Natural killer cell (primary cell): ENCODE measurements around the gene FAM171A2. TPM values are rescaled to one million over a fixed set of nuclear protein-coding genes. Genes with fewer than 3 reads are reported as not detected.
"Not testable (repeated sequence)": the region's sequence is repeated elsewhere in the genome, so short reads cannot be mapped to it uniquely, and the experiment has no call there.

Experiments
- ATAC-seq, 3 donors: fragments of 150-1000 bp in 2 of 3; fragments of 200-7000 bp in 1 of 3; cut with Tn5 transposase; 1 replicate in 1 of 3; 2 replicates in 2 of 3; pipeline ENCODE4 v1.10.0; 2021; ENCODE audit warnings: mild to moderate bottlenecking in 2 of 3, moderate library complexity in 2 of 3
- DNase-seq, 2 donors: peaks; one replicate each; pipeline versions ENCODE4 v3.0.0 to v3.0.0-alpha.2; 2013 to 2021; ENCODE audit warnings: mixed read lengths in 1 of 2
- H3K27ac ChIP-seq: one replicate; pipeline ENCODE4 v1.5.1; 2013; ENCODE audit warnings: mild to moderate bottlenecking, low read length
- H3K27me3 ChIP-seq: one replicate; pipeline ENCODE4 v1.6.1; 2013; ENCODE audit warnings: low read length; ENCODE audit not compliant: control insufficient read depth, insufficient read depth
- H3K36me3 ChIP-seq: one replicate; pipeline ENCODE4 v1.6.1; 2013; ENCODE audit warnings: low read length; ENCODE audit not compliant: control insufficient read depth, insufficient read depth
- H3K4me1 ChIP-seq: one replicate; pipeline ENCODE4 v1.6.1; 2013; ENCODE audit warnings: low read length; ENCODE audit not compliant: control insufficient read depth, insufficient read depth
- H3K4me3 ChIP-seq: one replicate; pipeline ENCODE4 v1.5.1; 2013; ENCODE audit warnings: low read length
- H3K9me3 ChIP-seq: one replicate; pipeline ENCODE4 v1.6.1; 2013; ENCODE audit warnings: low read length; ENCODE audit not compliant: control insufficient read depth, insufficient read depth
- H3K27ac Mint-ChIP-seq, 2 donors: one replicate each; pipeline ENCODE4 v1.8.0; 2022; ENCODE audit warnings: mild to moderate bottlenecking in 2 of 2, mixed read lengths in 2 of 2, moderate library complexity in 1 of 2
- H3K27me3 Mint-ChIP-seq, 2 donors: one replicate each; pipeline ENCODE4 v1.8.0; 2022; ENCODE audit warnings: low read depth in 2 of 2, mixed read lengths in 2 of 2
- H3K36me3 Mint-ChIP-seq: one replicate; pipeline ENCODE4 v1.8.0; 2022; ENCODE audit warnings: mixed read lengths
- H3K4me1 Mint-ChIP-seq, 2 donors: one replicate each; pipeline ENCODE4 v1.8.0; 2022; ENCODE audit warnings: mixed read lengths in 2 of 2
- H3K4me3 Mint-ChIP-seq: one replicate; pipeline ENCODE4 v1.8.0; 2022; ENCODE audit warnings: mild to moderate bottlenecking, moderate library complexity, mixed read lengths
- H3K9me3 Mint-ChIP-seq, 2 donors: one replicate each; pipeline ENCODE4 v1.8.0; 2022; ENCODE audit warnings: mixed read lengths in 2 of 2
- CTCF ChIP-seq: fragments of 200-600 bp; IDR thresholded peaks from one replicate; pipeline ENCODE4 v1.8.0; 2022; ENCODE audit warnings: antibody characterized with exemption
- WGBS: methylation state at CpG from one replicate; pipeline ENCODE4 v1.1.7; 2013; ENCODE audit warnings: missing lambda C conversion rate; ENCODE audit not compliant: insufficient coverage; 5-methylcytosine and 5-hydroxymethylcytosine counted together
- intact Hi-C: fragments of 100-400 bp; cut with micrococcal nuclease; formaldehyde crosslinking; loops from one replicate; pipeline ENCODE4 v1.14.2; 2022
- total RNA-seq, 4 donors: library from RNA; stranded (reverse); fragments of 120-200 nt in 1 of 4; gene quantifications; one replicate each; pipeline versions ENCODE4 v1.2.3 to v1.2.4, GENCODE V29; 2013 to 2022

FAM171A2 gene
- total RNA-seq, 3 donors from 2014 or later (not counting 1 experiment from before 2014, with no cell fraction given), result 0.20 to 0.43 (median 0.24) TPM

GRCh38 chr17:44348234-44348987 lies 15.2 kb downstream of the FAM171A2 start:
- H3K9me3 ChIP-seq, result no peaks in the 10 kb centered on the region
- 43% methylated on average over 9 of the region's 9 CpGs for WGBS
- no peak for TF ChIP-seq CTCF
- ATAC-seq, result no peak
- intact Hi-C loops, result loop anchor here (5.0 kb wide), 1 partner anchor 136 kb away; no protein-coding TSS in a partner anchor
- H3K4me1 ChIP-seq, result peaks cover 65% of the 10 kb centered on the region
- peak in 1 of 2 donors; percentile 28 for DNase-seq
- no peaks in the 10 kb centered on the region for H3K27me3 ChIP-seq
- Mint-ChIP-seq H3K4me1 (peaks cover 16 to 29% of the 10 kb centered on the region in 2 donors), H3K36me3 (no peaks in the 10 kb centered on the region), H3K27me3 (peaks cover 7 to 8% of the 10 kb centered on the region in 2 donors), H3K9me3 (no peaks in the 10 kb centered on the region), H3K4me3 (peak overlapping the region; percentile 15), H3K27ac (peak overlapping the region in 1 of 2 donors; percentile 36)
- no peak overlapping the region for H3K4me3 ChIP-seq
- peak overlapping the region; percentile 24 for H3K27ac ChIP-seq
- H3K36me3 ChIP-seq, result peaks cover 7% of the 10 kb centered on the region

GRCh38 chr17:44347206-44348055 lies 16.2 kb downstream of the FAM171A2 start:
- intact Hi-C loops, result loop anchor here (5.0 kb wide), 1 partner anchor 135 kb away; no protein-coding TSS in a partner anchor
- H3K27me3 ChIP-seq, H3K9me3 Mint-ChIP-seq, H3K4me3 Mint-ChIP-seq, H3K27ac Mint-ChIP-seq, ATAC-seq, H3K36me3 ChIP-seq, H3K9me3 ChIP-seq, DNase-seq, H3K36me3 Mint-ChIP-seq, H3K4me3 ChIP-seq: not testable (repeated sequence)
- Mint-ChIP-seq H3K27me3 (peaks cover 12 to 17% of the 10 kb centered on the region in 2 donors), H3K4me1 (peaks cover 16 to 29% of the 10 kb centered on the region in 2 donors)
- Histone ChIP-seq H3K27ac (peak overlapping the region; percentile 24), H3K4me1 (peaks cover 61% of the 10 kb centered on the region)
- WGBS, result 80% methylated on average over 14 of the region's 18 CpGs

- no peak for ATAC-seq
- Mint-ChIP-seq H3K27me3 (peaks cover 19 to 22% of the 10 kb centered on the region in 2 donors), H3K4me1 (peaks cover 16 to 29% of the 10 kb centered on the region in 2 donors), H3K4me3 (peak overlapping the region; percentile 97), H3K36me3 (no peaks in the 10 kb centered on the region), H3K9me3 (no peaks in the 10 kb centered on the region), H3K27ac (peak overlapping the region; percentile 76 to 85)
- Histone ChIP-seq H3K27me3 (no peaks in the 10 kb centered on the region), H3K4me3 (no peak overlapping the region), H3K27ac (peak overlapping the region; percentile 35), H3K9me3 (no peaks in the 10 kb centered on the region), H3K36me3 (peaks cover under 1% of the 10 kb centered on the region), H3K4me1 (peaks cover 61% of the 10 kb centered on the region)
- WGBS, result 71% methylated on average over 12 of the region's 13 CpGs
- no peak for TF ChIP-seq CTCF
- intact Hi-C loops, result loop anchor here (5.0 kb wide), 1 partner anchor 134 kb away; no protein-coding TSS in a partner anchor
- no peak for DNase-seq
Observed at GRCh38 chr17:44346064-44346844, 17.4 kb downstream of the FAM171A2 start.
